ENCODE results near the gene ASCL1.

ASCL1 gene

DNA sequence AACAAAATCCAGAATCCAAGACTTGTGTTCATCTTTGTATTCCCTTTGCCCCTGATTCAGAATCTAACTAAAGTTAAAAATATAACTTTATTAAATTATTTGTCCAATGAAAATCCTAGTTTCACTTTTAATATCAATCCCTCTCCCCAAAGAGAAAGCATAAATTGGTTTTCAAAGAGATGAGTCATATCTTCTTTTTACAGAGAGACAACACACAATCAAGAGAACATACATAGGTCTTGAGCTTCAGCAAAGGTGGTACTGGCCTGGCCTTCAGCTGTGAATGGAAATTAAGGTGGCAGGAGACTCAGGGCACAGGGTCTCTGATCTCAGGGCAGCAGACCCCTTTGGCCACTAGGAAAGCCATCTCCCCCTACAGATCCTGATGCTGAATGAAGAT is 4.3 kb upstream of the ASCL1 start:
- H3K4me1 ChIP-seq (ENCODE audit: control insufficient read depth, insufficient read depth, low read length): peaks cover 33% of the 10 kb centered on the region
- peaks cover 92% of the 10 kb centered on the region for H3K27me3 ChIP-seq (ENCODE audit: control insufficient read depth, insufficient read depth, low read length)
- no peak overlapping the region for H3K27ac ChIP-seq (ENCODE audit: low read depth, low read length)
- H3K9me3 ChIP-seq (ENCODE audit: control insufficient read depth, insufficient read depth, low read length): no peaks in the 10 kb centered on the region
- H3K9ac ChIP-seq (ENCODE audit: low read depth, low read length): no peak overlapping the region
- no peaks in the 10 kb centered on the region for H3K36me3 ChIP-seq (ENCODE audit: control insufficient read depth, insufficient read depth, low read length)
- no peak overlapping the region for H3K4me3 ChIP-seq (ENCODE audit: low read depth, low read length)

DNA sequence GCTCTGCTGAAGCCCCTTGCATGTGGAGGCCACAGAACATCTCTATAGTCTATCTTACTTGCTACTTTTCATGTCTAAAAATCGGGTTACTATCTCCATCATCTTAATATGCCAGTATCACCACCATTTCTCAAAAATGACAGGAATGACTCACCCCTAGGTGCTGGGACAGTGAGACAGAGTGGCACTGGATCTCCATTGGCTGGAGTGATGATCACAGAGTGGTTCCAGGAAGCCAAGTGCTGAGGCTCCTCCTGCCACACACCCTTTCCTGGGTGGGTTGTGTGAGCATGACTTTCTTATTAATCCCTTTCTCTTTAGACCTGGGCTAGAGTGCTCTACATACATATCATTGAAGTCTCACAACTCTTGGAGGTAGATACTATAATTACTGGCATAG is 3.3 kb upstream of the ASCL1 start:
- Histone ChIP-seq H3K9ac (ENCODE audit: low read depth, low read length) (no peak overlapping the region), H3K4me1 (ENCODE audit: control insufficient read depth, insufficient read depth, low read length) (peaks cover 31% of the 10 kb centered on the region), H3K27ac (ENCODE audit: low read depth, low read length) (no peak overlapping the region), H3K36me3 (ENCODE audit: control insufficient read depth, insufficient read depth, low read length) (no peaks in the 10 kb centered on the region), H3K9me3 (ENCODE audit: control insufficient read depth, insufficient read depth, low read length) (no peaks in the 10 kb centered on the region), H3K27me3 (ENCODE audit: control insufficient read depth, insufficient read depth, low read length) (peaks cover 98% of the 10 kb centered on the region), H3K4me3 (ENCODE audit: low read depth, low read length) (no peak overlapping the region)

DNA sequence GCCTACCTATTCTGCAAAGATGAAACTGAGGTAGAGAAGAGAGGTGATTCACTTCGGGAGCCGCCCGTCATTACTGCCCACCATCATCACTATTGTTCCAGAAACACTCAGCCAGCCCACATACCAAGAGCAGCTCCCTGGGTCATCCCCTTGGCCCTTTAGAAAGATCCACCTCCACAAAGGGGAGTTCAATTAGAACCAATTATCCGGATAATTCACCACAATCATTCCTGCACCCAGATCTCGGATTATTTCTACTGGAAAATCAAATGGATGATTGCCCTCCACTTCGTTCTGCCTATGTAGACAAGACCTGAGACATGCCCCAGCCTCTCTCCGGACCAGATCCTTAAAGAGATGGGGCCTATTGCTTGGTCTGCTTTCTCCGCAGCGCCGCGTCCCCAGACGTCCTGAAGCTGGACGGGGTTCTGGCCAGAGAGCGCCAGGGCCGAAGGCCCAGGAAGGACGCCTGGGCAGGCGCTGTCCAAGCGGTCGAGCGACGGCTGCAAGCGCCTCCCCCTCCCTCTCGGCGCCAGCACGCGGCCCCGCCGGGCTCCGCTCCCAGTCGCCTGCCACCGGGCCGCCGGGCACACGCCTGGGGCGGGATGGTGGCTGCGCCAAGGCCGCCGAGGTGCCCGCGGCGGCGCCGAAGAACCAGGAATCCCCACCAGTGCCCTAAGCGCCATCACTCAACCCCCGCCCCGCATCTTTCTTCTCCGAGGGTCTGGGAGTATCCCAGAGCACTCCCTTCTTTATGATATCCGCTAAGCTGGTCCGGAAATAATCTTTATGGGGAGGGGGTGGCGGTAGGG is 1.3 kb upstream of the ASCL1 start:
- Histone ChIP-seq H3K9me3 (ENCODE audit: control insufficient read depth, insufficient read depth, low read length) (no peaks in the 10 kb centered on the region), H3K36me3 (ENCODE audit: control insufficient read depth, insufficient read depth, low read length) (no peaks in the 10 kb centered on the region), H3K27ac (ENCODE audit: low read depth, low read length) (no peak overlapping the region), H3K27me3 (ENCODE audit: control insufficient read depth, insufficient read depth, low read length) (peaks cover 98% of the 10 kb centered on the region), H3K9ac (ENCODE audit: low read depth, low read length) (no peak overlapping the region), H3K4me1 (ENCODE audit: control insufficient read depth, insufficient read depth, low read length) (peaks cover 27% of the 10 kb centered on the region), H3K4me3 (ENCODE audit: low read depth, low read length) (peak overlapping the region; percentile 53)

- Histone ChIP-seq H3K27me3 (ENCODE audit: control insufficient read depth, insufficient read depth, low read length) (peaks cover 98% of the 10 kb centered on the region), H3K27ac (ENCODE audit: low read depth, low read length) (no peak overlapping the region), H3K36me3 (ENCODE audit: control insufficient read depth, insufficient read depth, low read length) (no peaks in the 10 kb centered on the region), H3K9ac (ENCODE audit: low read depth, low read length) (no peak overlapping the region), H3K4me1 (ENCODE audit: control insufficient read depth, insufficient read depth, low read length) (peaks cover 27% of the 10 kb centered on the region), H3K9me3 (ENCODE audit: control insufficient read depth, insufficient read depth, low read length) (no peaks in the 10 kb centered on the region), H3K4me3 (ENCODE audit: low read depth, low read length) (peak overlapping the region; percentile 53)
Measured at GRCh38 chr12:102956738-102957327, 641 bp upstream of the ASCL1 start.

GRCh38 chr12:102958073-102958829 is 777 bp downstream of the ASCL1 start:
- H3K4me1 ChIP-seq (ENCODE audit: control insufficient read depth, insufficient read depth, low read length): peaks cover 33% of the 10 kb centered on the region
- H3K9ac ChIP-seq (ENCODE audit: low read depth, low read length): no peak overlapping the region
- H3K27ac ChIP-seq (ENCODE audit: low read depth, low read length): no peak overlapping the region
- H3K27me3 ChIP-seq (ENCODE audit: control insufficient read depth, insufficient read depth, low read length): peaks cover 98% of the 10 kb centered on the region
- H3K36me3 ChIP-seq (ENCODE audit: control insufficient read depth, insufficient read depth, low read length): no peaks in the 10 kb centered on the region
- H3K9me3 ChIP-seq (ENCODE audit: control insufficient read depth, insufficient read depth, low read length): no peaks in the 10 kb centered on the region
- peak overlapping the region; percentile 63 for H3K4me3 ChIP-seq (ENCODE audit: low read depth, low read length)

DNA sequence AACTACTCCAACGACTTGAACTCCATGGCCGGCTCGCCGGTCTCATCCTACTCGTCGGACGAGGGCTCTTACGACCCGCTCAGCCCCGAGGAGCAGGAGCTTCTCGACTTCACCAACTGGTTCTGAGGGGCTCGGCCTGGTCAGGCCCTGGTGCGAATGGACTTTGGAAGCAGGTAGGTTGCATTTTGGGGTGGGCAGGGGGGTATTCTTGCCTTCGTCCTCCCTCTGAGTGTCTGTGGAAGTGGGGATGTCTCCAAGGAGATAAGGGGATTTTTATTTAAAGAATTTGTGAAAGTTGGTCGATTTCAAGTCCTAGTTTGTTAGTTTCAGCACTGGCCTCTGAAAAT is 1.3 kb downstream of the ASCL1 start:
- H3K27me3 ChIP-seq (ENCODE audit: control insufficient read depth, insufficient read depth, low read length): peaks cover 98% of the 10 kb centered on the region
- peaks cover 35% of the 10 kb centered on the region for H3K4me1 ChIP-seq (ENCODE audit: control insufficient read depth, insufficient read depth, low read length)
- H3K4me3 ChIP-seq (ENCODE audit: low read depth, low read length): peak overlapping the region; percentile 63
- no peak overlapping the region for H3K27ac ChIP-seq (ENCODE audit: low read depth, low read length)
- H3K36me3 ChIP-seq (ENCODE audit: control insufficient read depth, insufficient read depth, low read length): no peaks in the 10 kb centered on the region
- peaks cover 3% of the 10 kb centered on the region; the same call in 1 of the 2 replicates for H3K9me3 ChIP-seq (ENCODE audit: control insufficient read depth, insufficient read depth, low read length)
- H3K9ac ChIP-seq (ENCODE audit: low read depth, low read length): no peak overlapping the region

- Histone ChIP-seq H3K27me3 (ENCODE audit: control insufficient read depth, insufficient read depth, low read length) (peaks cover 98% of the 10 kb centered on the region), H3K4me3 (ENCODE audit: low read depth, low read length) (no peak overlapping the region), H3K9me3 (ENCODE audit: control insufficient read depth, insufficient read depth, low read length) (peaks cover 7% of the 10 kb centered on the region; the same call in 1 of the 2 replicates), H3K9ac (ENCODE audit: low read depth, low read length) (no peak overlapping the region), H3K36me3 (ENCODE audit: control insufficient read depth, insufficient read depth, low read length) (no peaks in the 10 kb centered on the region), H3K4me1 (ENCODE audit: control insufficient read depth, insufficient read depth, low read length) (peaks cover 35% of the 10 kb centered on the region), H3K27ac (ENCODE audit: low read depth, low read length) (no peak overlapping the region)
Measured at GRCh38 chr12:102959391-102959790, 1.9 kb downstream of the ASCL1 start.

- Histone ChIP-seq H3K9me3 (ENCODE audit: control insufficient read depth, insufficient read depth, low read length) (peaks cover 7% of the 10 kb centered on the region; the same call in 1 of the 2 replicates), H3K9ac (ENCODE audit: low read depth, low read length) (no peak overlapping the region), H3K36me3 (ENCODE audit: control insufficient read depth, insufficient read depth, low read length) (no peaks in the 10 kb centered on the region), H3K27me3 (ENCODE audit: control insufficient read depth, insufficient read depth, low read length) (peaks cover 98% of the 10 kb centered on the region), H3K4me1 (ENCODE audit: control insufficient read depth, insufficient read depth, low read length) (peaks cover 36% of the 10 kb centered on the region), H3K27ac (ENCODE audit: low read depth, low read length) (no peak overlapping the region), H3K4me3 (ENCODE audit: low read depth, low read length) (no peak overlapping the region)
Measured at GRCh38 chr12:102960766-102961465, 3.4 kb downstream of the ASCL1 start.

- Histone ChIP-seq H3K9ac (ENCODE audit: low read depth, low read length) (no peak overlapping the region), H3K27me3 (ENCODE audit: control insufficient read depth, insufficient read depth, low read length) (peaks cover 98% of the 10 kb centered on the region)
Measured at GRCh38 chr12:102961466-102961855, 4.0 kb downstream of the ASCL1 start.

GRCh38 chr12:102962532-102962931 is 5.1 kb downstream of the ASCL1 start:
- Histone ChIP-seq H3K36me3 (ENCODE audit: control insufficient read depth, insufficient read depth, low read length) (no peaks in the 10 kb centered on the region), H3K4me3 (ENCODE audit: low read depth, low read length) (no peak overlapping the region), H3K9me3 (ENCODE audit: control insufficient read depth, insufficient read depth, low read length) (peaks cover 7% of the 10 kb centered on the region; the same call in 1 of the 2 replicates), H3K4me1 (ENCODE audit: control insufficient read depth, insufficient read depth, low read length) (peaks cover 38% of the 10 kb centered on the region), H3K27me3 (ENCODE audit: control insufficient read depth, insufficient read depth, low read length) (peaks cover 100% of the 10 kb centered on the region), H3K9ac (ENCODE audit: low read depth, low read length) (no peak overlapping the region), H3K27ac (ENCODE audit: low read depth, low read length) (no peak overlapping the region)

More at GRCh38 chr12:102961466-102961855, 4.0 kb downstream of the ASCL1 start:
- Histone ChIP-seq H3K9me3 (ENCODE audit: control insufficient read depth, insufficient read depth, low read length) (peaks cover 7% of the 10 kb centered on the region; the same call in 1 of the 2 replicates), H3K4me1 (ENCODE audit: control insufficient read depth, insufficient read depth, low read length) (peaks cover 38% of the 10 kb centered on the region), H3K27ac (ENCODE audit: low read depth, low read length) (no peak overlapping the region), H3K4me3 (ENCODE audit: low read depth, low read length) (0 out of 2 replicates have a peak overlapping the region, but pooled peaks have one; percentile 17), H3K36me3 (ENCODE audit: control insufficient read depth, insufficient read depth, low read length) (no peaks in the 10 kb centered on the region)
